AML-193 (cell line): ENCODE data around the gene SERPINH1.
A peak's percentile ranks its signal among the peaks of the same experiment; 100 is the strongest.

Experiments
- DNase-seq, 2 experiments: peaks; one replicate each; lab custom pipeline; 2025; lab: John Stamatoyannopoulos, UW

SERPINH1 gene

GRCh38 chr11:75562048-75562835, at the start of gene SERPINH1:
Gene SERPINH1, plus strand, starts transcription at chr11:75562253. Its CDS starts 4,097 bp downstream, at chr11:75566350.
- DNase-seq: peak; percentile 20 to 33

GRCh38 chr11:75513250-75513649, 48.8 kb upstream of the SERPINH1 start:
- DNase-seq: no peak

GRCh38 chr11:75514596-75514995, 47.5 kb upstream of the SERPINH1 start:
- no peak for DNase-seq

- DNase-seq: no peak
These were observed 45.9 kb upstream of the SERPINH1 start for GRCh38 chr11:75516140-75516539.

GRCh38 chr11:75516886-75517285, 45.2 kb upstream of the SERPINH1 start:
- no peak for DNase-seq

GRCh38 chr11:75518204-75518549, 43.9 kb upstream of the SERPINH1 start:
- DNase-seq: no peak

GRCh38 chr11:75518771-75519653, 43.0 kb upstream of the SERPINH1 start:
- no peak for DNase-seq

- no peak for DNase-seq
These were observed 41.4 kb upstream of the SERPINH1 start for GRCh38 chr11:75520688-75521087.

GRCh38 chr11:75522286-75523044, 39.6 kb upstream of the SERPINH1 start:
- no peak for DNase-seq

- no peak for DNase-seq
These were observed 38.9 kb upstream of the SERPINH1 start for GRCh38 chr11:75523189-75523588.

GRCh38 chr11:75523811-75524664, 38.0 kb upstream of the SERPINH1 start:
- DNase-seq: no peak

- peak in 1 of 2 experiments; percentile 12 for DNase-seq
These were observed 37.2 kb upstream of the SERPINH1 start for GRCh38 chr11:75524665-75525432.

GRCh38 chr11:75525433-75526191, 36.4 kb upstream of the SERPINH1 start, which contains the start of gene GDPD5:
Gene GDPD5, minus strand, starts transcription at chr11:75525941. Its CDS starts 48,206 bp downstream, at chr11:75477735.
- peak; percentile 58 to 80 for DNase-seq

GRCh38 chr11:75526192-75526541, 35.9 kb upstream of the SERPINH1 start:
- no peak for DNase-seq

- no peak for DNase-seq
These were observed 34.9 kb upstream of the SERPINH1 start for GRCh38 chr11:75527130-75527529.

- no peak for DNase-seq
These were observed 33.9 kb upstream of the SERPINH1 start for GRCh38 chr11:75527938-75528735.

GRCh38 chr11:75530577-75530976, 31.5 kb upstream of the SERPINH1 start:
- no peak for DNase-seq

- no peak for DNase-seq
These were observed 30.7 kb upstream of the SERPINH1 start for GRCh38 chr11:75531325-75531724.
